ENCODE data around the gene FBXL5.

GRCh38 chr4:15651676-15652075, 3.5 kb downstream of the FBXL5 start:
- TF ChIP-seq POLR2AphosphoS5 (IDR thresholded peaks at IDR 0.05): no peak
- no peak for TF ChIP-seq CTCF (IDR thresholded peaks at IDR 0.05 in 8 of 11, conservative IDR thresholded peaks at IDR 0.05 in 3 of 11)
